Gastrocnemius medialis (tissue), 4 donors: Measurements from ENCODE around the gene MFAP3. TPM values are rescaled to one million over a fixed set of nuclear protein-coding genes. Genes with fewer than 3 reads are reported as not detected.
A peak's percentile ranks its signal among the peaks of the same experiment; 100 is the strongest.

Experiments
- ATAC-seq, 2 donors: fragments of 150-250 bp; one replicate each; pipeline ENCODE4 v1.9.1; 2016
- DNase-seq, 2 donors: peaks; one replicate each; pipeline ENCODE4 v3.0.0-alpha.2; 2019
- H3K27ac ChIP-seq, 4 donors: fragments of 200-600 bp; sonication (generic); 1 replicate in 1 of 4; 2 replicates in 3 of 4; pipeline ENCODE4 v1.5.1; 2016 to 2018; ENCODE audit warnings: mild to moderate bottlenecking in 2 of 4, moderate library complexity in 1 of 4
- H3K27me3 ChIP-seq, 3 donors: fragments of 200-600 bp; sonication (generic) in 2 of 3; 1 replicate in 1 of 3; 2 replicates in 2 of 3; pipeline versions ENCODE4 v1.5.1 to v1.6.0; 2016 to 2019; ENCODE audit warnings: mild to moderate bottlenecking in 1 of 3, moderate library complexity in 1 of 3
- H3K36me3 ChIP-seq, 2 donors: fragments of 200-600 bp; sonication (generic) in 1 of 2; one replicate each; pipeline ENCODE4 v1.5.1; 2017 to 2018
- H3K4me1 ChIP-seq, 2 donors: fragments of 200-600 bp; sonication (generic) in 1 of 2; one replicate each; pipeline ENCODE4 v1.5.1; 2016 to 2017; ENCODE audit warnings: mild to moderate bottlenecking in 2 of 2
- H3K4me3 ChIP-seq, 4 donors: fragments of 200-600 bp; sonication (generic) in 3 of 4; 1 replicate in 1 of 4; 2 replicates in 3 of 4; pipeline ENCODE4 v1.5.1; 2016 to 2019; ENCODE audit warnings: mild to moderate bottlenecking in 2 of 4
- H3K9me3 ChIP-seq, 3 donors: fragments of 200-600 bp; sonication (generic) in 2 of 3; 1 replicate in 1 of 3; 2 replicates in 2 of 3; pipeline ENCODE4 v1.5.1; 2016 to 2019
- POLR2A ChIP-seq, 2 donors: fragments of 450-650 bp; IDR thresholded peaks; one replicate each; pipeline ENCODE4 v1.6.1; 2017; ENCODE audit warnings: antibody characterized with exemption in 2 of 2, mild to moderate bottlenecking in 2 of 2, moderate library complexity in 2 of 2
- in situ Hi-C, 4 donors: fragments of 200-750 bp; cut with MboI; loops; one replicate each; pipeline versions ENCODE4 v1.15.0 to v1.8.0; 2017; ENCODE audit warnings: low sequenced_read_pairs in 4 of 4
- intact Hi-C: fragments of 100-400 bp; cut with DNase I; formaldehyde crosslinking; loops from one replicate; pipeline ENCODE4 v1.15.1; 2023; ENCODE audit warnings: low total_unique reads
- total RNA-seq, 4 donors: library from RNA; depleted of rRNA; stranded (reverse); fragments of >200 nt; gene quantifications; one replicate each; pipeline versions ENCODE4 v1.1.0 to v1.2.3, GENCODE V29; 2016
- TF ChIP-seq, protein P1 (sequence below), 5 experiments: fragments of 450-650 bp in 3 of 5; fragments of 200-600 bp in 2 of 5; sonication (generic) in 2 of 5; IDR thresholded peaks in 4 of 5; conservative IDR thresholded peaks in 1 of 5; 1 replicate in 4 of 5; 2 replicates in 1 of 5; pipeline ENCODE4 v1.5.1; 2016 to 2019; ENCODE audit warnings: antibody characterized with exemption in 5 of 5, mild to moderate bottlenecking in 3 of 5, moderate library complexity in 3 of 5

MFAP3 gene
- total RNA-seq: 10 to 100 TPM; 25.4 to 80.5 (median 28.7) TPM

DNA sequence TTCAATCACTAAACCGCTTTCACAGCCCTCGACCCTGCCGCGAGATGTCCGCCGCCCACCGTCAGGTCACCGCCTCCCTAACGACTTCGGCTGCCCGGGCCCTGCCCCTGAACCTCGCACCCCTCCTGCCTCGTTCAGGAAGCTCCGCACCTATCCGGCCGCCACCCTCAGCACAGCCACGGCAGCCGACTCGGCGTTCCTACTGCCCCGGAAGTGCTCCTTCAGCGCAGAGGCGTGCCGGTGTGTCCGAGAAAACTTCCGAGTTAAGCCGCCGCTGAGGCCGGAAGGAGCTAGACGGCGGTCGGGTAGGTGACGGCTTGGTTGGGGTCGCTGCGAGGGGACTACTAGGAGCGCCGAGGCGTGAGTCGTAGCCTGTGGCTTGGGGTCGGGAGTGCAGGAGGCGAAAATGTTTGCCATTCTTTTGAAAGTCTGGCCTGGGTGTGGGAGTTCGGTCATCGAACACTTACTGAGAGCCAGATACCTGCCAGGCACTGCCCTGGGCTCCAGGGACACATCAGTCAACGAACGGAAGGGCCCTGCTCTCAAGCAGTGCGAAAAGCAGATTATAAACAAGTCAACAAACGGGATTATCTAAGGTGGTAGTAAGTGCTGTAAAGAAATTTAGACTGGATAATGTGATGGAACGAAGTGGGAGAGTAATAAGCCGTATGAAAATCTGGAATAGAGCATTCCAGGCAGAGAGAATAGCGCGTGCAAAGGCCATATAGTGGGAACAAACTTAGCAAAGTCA, at the start of gene MFAP3, which contains the start of gene FAM114A2:
MFAP3 (plus strand) TSS at position 261 of the 751 bp plus-strand sequence. CDS start 10,756 bp downstream, outside the sequence.
FAM114A2 (minus strand) TSS at position 204 of the 751 bp plus-strand sequence. CDS start 3,957 bp downstream, outside the sequence.
- no peaks in the 10 kb centered on the region for H3K36me3 ChIP-seq
- intact Hi-C loops (loop anchor here (5.0 kb wide), 1 partner anchor 153 kb away; the partner anchor contains the start of gene GALNT10), in situ Hi-C loops (no loop called here)
- H3K9me3 ChIP-seq: no peaks in the 10 kb centered on the region
- peak within 1 kb of the TSS; percentile 75 to 93 (median 82) for H3K4me3 ChIP-seq
- no peaks in the 10 kb centered on the region for H3K27me3 ChIP-seq
- DNase-seq: peak; percentile 82 to 83
- peaks cover 45 to 46% of the 10 kb centered on the region in 2 donors for H3K4me1 ChIP-seq
- TF ChIP-seq POLR2A (IDR thresholded peaks at IDR 0.05): peak; percentile 81 to 82
- TF ChIP-seq, protein P1, sequence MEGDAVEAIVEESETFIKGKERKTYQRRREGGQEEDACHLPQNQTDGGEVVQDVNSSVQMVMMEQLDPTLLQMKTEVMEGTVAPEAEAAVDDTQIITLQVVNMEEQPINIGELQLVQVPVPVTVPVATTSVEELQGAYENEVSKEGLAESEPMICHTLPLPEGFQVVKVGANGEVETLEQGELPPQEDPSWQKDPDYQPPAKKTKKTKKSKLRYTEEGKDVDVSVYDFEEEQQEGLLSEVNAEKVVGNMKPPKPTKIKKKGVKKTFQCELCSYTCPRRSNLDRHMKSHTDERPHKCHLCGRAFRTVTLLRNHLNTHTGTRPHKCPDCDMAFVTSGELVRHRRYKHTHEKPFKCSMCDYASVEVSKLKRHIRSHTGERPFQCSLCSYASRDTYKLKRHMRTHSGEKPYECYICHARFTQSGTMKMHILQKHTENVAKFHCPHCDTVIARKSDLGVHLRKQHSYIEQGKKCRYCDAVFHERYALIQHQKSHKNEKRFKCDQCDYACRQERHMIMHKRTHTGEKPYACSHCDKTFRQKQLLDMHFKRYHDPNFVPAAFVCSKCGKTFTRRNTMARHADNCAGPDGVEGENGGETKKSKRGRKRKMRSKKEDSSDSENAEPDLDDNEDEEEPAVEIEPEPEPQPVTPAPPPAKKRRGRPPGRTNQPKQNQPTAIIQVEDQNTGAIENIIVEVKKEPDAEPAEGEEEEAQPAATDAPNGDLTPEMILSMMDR (IDR thresholded peaks at IDR 0.05 in 4 of 5, conservative IDR thresholded peaks at IDR 0.05 in 1 of 5): peak in 1 of 5 experiments; percentile 7
- ATAC-seq: peak; percentile 96 to 98
- peak within 1 kb of the TSS; percentile 82 to 93 (median 88) for H3K27ac ChIP-seq

DNA sequence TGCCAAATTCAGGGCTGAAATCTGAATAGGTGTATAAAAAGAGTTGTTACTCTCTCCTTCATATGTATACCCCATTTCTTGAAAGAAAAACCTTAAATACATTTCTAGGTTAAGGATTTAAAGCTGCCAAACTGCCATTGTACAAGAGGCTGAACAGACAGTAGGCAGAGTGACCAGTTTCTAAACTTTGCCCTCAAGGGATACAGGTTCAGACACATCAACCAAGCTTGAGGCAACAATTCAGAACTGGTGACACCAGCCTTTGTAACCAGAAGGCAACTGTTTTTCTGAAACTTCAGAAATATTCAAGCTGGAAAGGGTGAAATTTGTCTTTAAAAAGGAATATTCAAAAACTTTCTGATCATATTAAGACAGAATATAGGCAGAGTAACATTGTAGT, 47.6 kb upstream of the MFAP3 start:
- TF ChIP-seq POLR2A (IDR thresholded peaks at IDR 0.05): no peak
- TF ChIP-seq, protein P1 (IDR thresholded peaks at IDR 0.05 in 4 of 5, conservative IDR thresholded peaks at IDR 0.05 in 1 of 5): no peak
- intact Hi-C loops: no loop called here
- DNase-seq: no peak
- Histone ChIP-seq H3K36me3 (peaks cover 0 to 26% of the 10 kb centered on the region in 2 donors), H3K4me1 (no peaks in the 10 kb centered on the region), H3K9me3 (no peaks in the 10 kb centered on the region), H3K27ac (no peak overlapping the region), H3K4me3 (no peak overlapping the region), H3K27me3 (no peaks in the 10 kb centered on the region)
- no peak for ATAC-seq
- in situ Hi-C loops: no loop called here

DNA sequence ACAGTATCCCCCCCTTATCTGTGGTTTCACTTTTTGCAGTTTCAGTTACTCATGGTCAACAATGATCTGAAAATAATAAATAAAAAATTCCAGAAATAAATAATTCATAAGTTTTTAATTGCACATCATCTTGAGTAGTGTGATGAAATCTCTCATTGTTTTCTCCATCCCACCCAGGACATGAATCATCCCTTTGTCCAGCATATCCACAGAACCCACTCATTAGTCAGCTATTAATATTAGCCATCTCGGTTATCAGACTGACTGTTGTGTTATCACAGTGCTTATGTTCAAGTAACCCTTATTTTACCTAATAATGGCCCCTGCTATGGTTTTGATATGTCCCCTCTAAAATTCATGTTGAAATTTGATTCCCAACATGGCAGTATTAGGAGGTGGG, 40.8 kb upstream of the MFAP3 start:
- in situ Hi-C loops: no loop called here
- no peak for ATAC-seq
- Histone ChIP-seq H3K27me3 (no peaks in the 10 kb centered on the region), H3K27ac (no peak overlapping the region), H3K4me1 (peaks cover 0 to 9% of the 10 kb centered on the region in 2 donors), H3K4me3 (no peak overlapping the region), H3K9me3 (no peaks in the 10 kb centered on the region), H3K36me3 (peaks cover 0 to 43% of the 10 kb centered on the region in 2 donors)
- TF ChIP-seq POLR2A (IDR thresholded peaks at IDR 0.05): no peak
- TF ChIP-seq, protein P1 (IDR thresholded peaks at IDR 0.05 in 4 of 5, conservative IDR thresholded peaks at IDR 0.05 in 1 of 5): no peak
- DNase-seq: no peak
- intact Hi-C loops: no loop called here

DNA sequence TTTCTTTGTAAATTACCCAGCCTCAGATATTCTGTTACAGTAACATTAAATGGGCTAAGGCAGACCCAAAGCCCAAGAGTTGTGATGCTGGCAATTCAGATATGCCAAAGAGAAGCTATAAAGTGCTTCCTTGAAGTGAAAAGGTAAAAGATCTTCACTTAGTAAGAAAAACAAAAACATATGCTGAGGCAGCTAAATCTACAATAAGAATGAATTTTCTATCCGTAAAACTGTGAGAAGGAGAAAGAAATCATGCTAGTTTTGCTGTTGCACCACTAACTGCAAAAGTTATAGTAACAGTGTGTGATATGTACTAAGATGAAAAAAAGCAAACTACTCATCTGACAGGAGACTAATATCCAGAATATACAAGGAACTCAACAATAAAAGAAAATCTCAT, 40.0 kb upstream of the MFAP3 start:
- TF ChIP-seq, protein P1 (IDR thresholded peaks at IDR 0.05 in 4 of 5, conservative IDR thresholded peaks at IDR 0.05 in 1 of 5): no peak
- TF ChIP-seq POLR2A (IDR thresholded peaks at IDR 0.05): no peak
- intact Hi-C loops (no loop called here), in situ Hi-C loops (no loop called here)
- Histone ChIP-seq H3K9me3 (no peaks in the 10 kb centered on the region), H3K4me1 (peaks cover 0 to 9% of the 10 kb centered on the region in 2 donors), H3K36me3 (peaks cover 0 to 43% of the 10 kb centered on the region in 2 donors), H3K4me3 (no peak overlapping the region), H3K27me3 (no peaks in the 10 kb centered on the region), H3K27ac (no peak overlapping the region)
- DNase-seq (no peak), ATAC-seq (no peak)
